ENCODE data around the gene MICAL1.

MICAL1 gene

GRCh38 chr6:109453594-109454495, 1.7 kb downstream of the MICAL1 start:
- DNase-seq (ENCODE audit: low spot score): no peak

GRCh38 chr6:109453156-109453555, 2.4 kb downstream of the MICAL1 start:
- DNase-seq (ENCODE audit: low spot score): no peak

- no peak for DNase-seq (ENCODE audit: low spot score)
These were observed 3.4 kb downstream of the MICAL1 start for GRCh38 chr6:109452181-109452580.

GRCh38 chr6:109451376-109451775, 4.2 kb downstream of the MICAL1 start:
- DNase-seq (ENCODE audit: low spot score): no peak

- no peak for DNase-seq (ENCODE audit: low spot score)
These were observed 4.8 kb downstream of the MICAL1 start for GRCh38 chr6:109450801-109451200.

- DNase-seq (ENCODE audit: low spot score): peak; percentile 20
These were observed 5.5 kb downstream of the MICAL1 start for GRCh38 chr6:109449795-109450673.

- DNase-seq (ENCODE audit: low spot score): no peak
These were observed 6.3 kb downstream of the MICAL1 start for GRCh38 chr6:109449064-109449794.

GRCh38 chr6:109448615-109449014, 7.0 kb downstream of the MICAL1 start:
- no peak for DNase-seq (ENCODE audit: low spot score)

- DNase-seq (ENCODE audit: low spot score): no peak
These were observed 7.6 kb downstream of the MICAL1 start for GRCh38 chr6:109447878-109448555.

GRCh38 chr6:109447087-109447486, 8.5 kb downstream of the MICAL1 start:
- DNase-seq (ENCODE audit: low spot score): no peak

GRCh38 chr6:109446541-109446940, 9.0 kb downstream of the MICAL1 start:
- DNase-seq (ENCODE audit: low spot score): no peak

GRCh38 chr6:109446072-109446471, 9.5 kb downstream of the MICAL1 start:
- no peak for DNase-seq (ENCODE audit: low spot score)

- no peak for DNase-seq (ENCODE audit: low spot score)
These were observed 10.2 kb downstream of the MICAL1 start for GRCh38 chr6:109445382-109445781.

- no peak for DNase-seq (ENCODE audit: low spot score)
These were observed 12.1 kb downstream of the MICAL1 start for GRCh38 chr6:109443425-109443950.

- DNase-seq (ENCODE audit: low spot score): no peak
These were observed 13.1 kb downstream of the MICAL1 start for GRCh38 chr6:109442393-109442924.

- DNase-seq (ENCODE audit: low spot score): peak; percentile 39
These were observed 14.3 kb downstream of the MICAL1 start for GRCh38 chr6:109441069-109441816.

- peak; percentile 90 for DNase-seq (ENCODE audit: low spot score)
These were observed 15.1 kb downstream of the MICAL1 start, which contains the start of the genes PPIL6 and SMPD2 for GRCh38 chr6:109440331-109441068. PPIL6 (minus strand) TSS chr6:109440628; CDS start chr6:109440590, 38 bp downstream. SMPD2 (plus strand) TSS chr6:109440724; CDS start chr6:109441122, 398 bp downstream.

- DNase-seq (ENCODE audit: low spot score): no peak
These were observed 19.5 kb downstream of the MICAL1 start for GRCh38 chr6:109436041-109436440.

- DNase-seq (ENCODE audit: low spot score): no peak
These were observed 21.1 kb downstream of the MICAL1 start for GRCh38 chr6:109434456-109434855.
